Fibroblast of lung (primary cell): ENCODE data around the gene HS1BP3.

Experiments used
- EZH2 ChIP-seq: IDR thresholded peaks from 2 replicates; pipeline ENCODE4 v1.5.1; 2012; ENCODE audit warnings: low read length, control low read depth, mild to moderate bottlenecking; ENCODE audit errors: missing control alignments
- TF ChIP-seq, protein P1 (sequence below), 2 donors: IDR thresholded peaks in 1 of 2; conservative IDR thresholded peaks in 1 of 2; 1 replicate in 1 of 2; 2 replicates in 1 of 2; pipeline ENCODE4 v1.5.1; 2011 to 2012; ENCODE audit warnings: low read length in 2 of 2, control low read depth in 1 of 2, inconsistent platforms in 1 of 2, low read depth in 1 of 2, mild to moderate bottlenecking in 1 of 2

DNA sequence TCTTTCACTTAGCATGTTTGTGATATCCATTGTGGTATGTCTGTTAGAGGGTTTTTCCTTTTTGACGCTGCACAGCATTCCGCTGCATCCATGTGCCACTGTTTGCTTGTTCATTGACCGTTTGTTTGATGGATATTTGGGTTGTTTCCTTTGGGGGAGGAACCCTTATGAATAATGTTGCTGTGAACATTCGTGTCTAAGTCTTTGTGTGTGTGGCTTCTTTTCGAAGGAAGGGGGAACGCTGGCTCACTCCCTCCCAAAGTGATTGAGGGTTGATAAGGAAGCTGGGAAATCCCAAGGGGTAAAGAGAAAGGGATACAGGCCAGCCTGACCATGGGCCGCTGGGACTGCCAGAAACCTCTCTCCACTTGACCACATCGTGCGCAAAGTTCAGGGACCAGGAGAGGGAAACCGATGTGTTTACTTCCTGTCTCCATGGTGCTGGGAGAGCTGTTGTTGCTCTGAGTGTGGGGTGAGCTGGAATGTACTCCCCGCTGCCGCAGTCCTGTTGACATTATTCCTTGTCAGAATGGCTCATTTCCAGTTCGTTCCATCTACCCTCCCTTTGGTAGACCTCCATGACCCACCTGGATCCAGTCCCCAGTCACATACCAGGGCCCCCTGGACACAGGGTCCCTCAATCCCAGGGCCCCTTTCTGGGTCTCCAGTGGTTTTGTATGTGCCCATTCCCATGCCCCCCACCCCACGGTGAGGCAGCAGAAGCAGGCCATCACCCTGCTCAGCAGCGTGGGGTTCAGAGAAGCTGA, 39.6 kb downstream of the HS1BP3 start:
- TF ChIP-seq, protein P1, sequence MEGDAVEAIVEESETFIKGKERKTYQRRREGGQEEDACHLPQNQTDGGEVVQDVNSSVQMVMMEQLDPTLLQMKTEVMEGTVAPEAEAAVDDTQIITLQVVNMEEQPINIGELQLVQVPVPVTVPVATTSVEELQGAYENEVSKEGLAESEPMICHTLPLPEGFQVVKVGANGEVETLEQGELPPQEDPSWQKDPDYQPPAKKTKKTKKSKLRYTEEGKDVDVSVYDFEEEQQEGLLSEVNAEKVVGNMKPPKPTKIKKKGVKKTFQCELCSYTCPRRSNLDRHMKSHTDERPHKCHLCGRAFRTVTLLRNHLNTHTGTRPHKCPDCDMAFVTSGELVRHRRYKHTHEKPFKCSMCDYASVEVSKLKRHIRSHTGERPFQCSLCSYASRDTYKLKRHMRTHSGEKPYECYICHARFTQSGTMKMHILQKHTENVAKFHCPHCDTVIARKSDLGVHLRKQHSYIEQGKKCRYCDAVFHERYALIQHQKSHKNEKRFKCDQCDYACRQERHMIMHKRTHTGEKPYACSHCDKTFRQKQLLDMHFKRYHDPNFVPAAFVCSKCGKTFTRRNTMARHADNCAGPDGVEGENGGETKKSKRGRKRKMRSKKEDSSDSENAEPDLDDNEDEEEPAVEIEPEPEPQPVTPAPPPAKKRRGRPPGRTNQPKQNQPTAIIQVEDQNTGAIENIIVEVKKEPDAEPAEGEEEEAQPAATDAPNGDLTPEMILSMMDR (conservative IDR thresholded peaks at IDR 0.05 in 1 of 2, IDR thresholded peaks at IDR 0.05 in 1 of 2; ENCODE audit: low read depth in 1 of 2, low read length in 2 of 2): no peak
- TF ChIP-seq EZH2: no peak
